Measurements from ENCODE around the gene DIP2C.

Gene DIP2C

GRCh38 chr10:625751-626711, 63.4 kb downstream of the DIP2C start:
- DNase-seq (ENCODE audit: low spot score): no peak

DNA sequence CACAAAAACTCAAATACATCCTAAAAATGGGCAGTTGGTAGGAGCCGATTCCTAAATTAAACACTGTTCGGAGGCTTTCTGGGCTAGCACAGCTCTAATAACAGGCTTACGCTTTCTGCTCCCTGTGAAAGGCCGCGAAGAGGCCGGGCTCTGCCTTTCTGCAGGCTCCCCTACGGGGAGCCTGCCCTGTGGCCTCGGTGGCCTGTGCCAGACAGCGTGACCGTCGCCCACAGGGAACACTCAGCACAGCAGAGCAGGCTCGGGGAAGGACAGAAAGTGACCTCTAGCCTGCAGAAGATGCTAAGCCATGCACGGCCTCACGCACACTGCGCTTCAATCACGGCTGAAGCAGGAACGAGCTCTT, 64.2 kb downstream of the DIP2C start:
- no peak for DNase-seq (ENCODE audit: low spot score)

- DNase-seq (ENCODE audit: low spot score): no peak
Measured at GRCh38 chr10:624605-625332, 64.7 kb downstream of the DIP2C start.

- no peak for DNase-seq (ENCODE audit: low spot score)
Measured at GRCh38 chr10:624312-624604, 65.2 kb downstream of the DIP2C start.

DNA sequence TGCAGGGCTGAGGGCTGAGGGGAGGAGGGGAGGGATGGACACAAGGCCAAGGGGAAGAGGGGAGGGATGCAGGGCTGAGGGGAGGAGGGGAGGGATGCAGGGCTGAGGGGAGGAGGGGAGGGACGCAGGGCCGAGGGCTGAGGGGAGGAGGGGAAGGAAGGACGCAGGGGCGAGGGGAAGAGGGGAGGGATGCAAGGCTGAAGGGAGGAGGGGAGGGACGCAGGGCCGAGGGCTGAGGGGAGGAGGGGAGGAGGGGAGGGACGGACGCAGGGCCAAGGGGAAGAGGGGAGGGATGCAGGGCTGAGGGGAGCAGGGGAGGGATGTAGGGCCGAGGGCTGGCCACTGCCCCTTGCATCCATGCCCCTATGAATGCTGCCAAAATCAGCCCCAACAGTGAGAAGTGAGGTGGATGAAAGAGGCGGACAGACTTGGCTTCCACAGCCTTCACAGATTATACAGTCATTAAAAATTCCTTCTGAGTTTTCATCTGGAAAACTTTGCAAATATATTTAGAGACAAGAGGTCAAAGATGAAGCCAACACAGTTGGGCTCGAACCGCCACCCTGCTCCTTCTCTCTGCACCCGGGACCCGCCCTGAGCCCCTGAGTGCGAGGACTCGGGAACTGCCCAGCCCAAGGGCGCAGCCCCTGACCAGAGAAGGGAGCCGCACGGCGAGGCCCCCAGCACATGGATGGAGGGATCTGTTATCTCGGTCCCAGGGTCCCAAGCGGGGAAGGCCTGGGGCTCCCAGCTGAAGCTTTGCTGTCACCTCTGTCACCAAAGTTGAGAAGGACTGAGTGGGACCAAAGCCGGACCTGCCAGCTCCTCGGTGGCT, 65.8 kb downstream of the DIP2C start:
- no peak for DNase-seq (ENCODE audit: low spot score)

- DNase-seq (ENCODE audit: low spot score): no peak
Measured at GRCh38 chr10:623014-623413, 66.5 kb downstream of the DIP2C start.

- no peak for DNase-seq (ENCODE audit: low spot score)
Measured at GRCh38 chr10:621981-622740, 67.3 kb downstream of the DIP2C start.

- DNase-seq (ENCODE audit: low spot score): no peak
Measured at GRCh38 chr10:621513-621912, 68.0 kb downstream of the DIP2C start.

GRCh38 chr10:620971-621370, 68.5 kb downstream of the DIP2C start:
- DNase-seq (ENCODE audit: low spot score): no peak

- DNase-seq (ENCODE audit: low spot score): no peak
Measured at GRCh38 chr10:620417-620816, 69.1 kb downstream of the DIP2C start.

- DNase-seq (ENCODE audit: low spot score): no peak
Measured at GRCh38 chr10:619710-620109, 69.8 kb downstream of the DIP2C start.

DNA sequence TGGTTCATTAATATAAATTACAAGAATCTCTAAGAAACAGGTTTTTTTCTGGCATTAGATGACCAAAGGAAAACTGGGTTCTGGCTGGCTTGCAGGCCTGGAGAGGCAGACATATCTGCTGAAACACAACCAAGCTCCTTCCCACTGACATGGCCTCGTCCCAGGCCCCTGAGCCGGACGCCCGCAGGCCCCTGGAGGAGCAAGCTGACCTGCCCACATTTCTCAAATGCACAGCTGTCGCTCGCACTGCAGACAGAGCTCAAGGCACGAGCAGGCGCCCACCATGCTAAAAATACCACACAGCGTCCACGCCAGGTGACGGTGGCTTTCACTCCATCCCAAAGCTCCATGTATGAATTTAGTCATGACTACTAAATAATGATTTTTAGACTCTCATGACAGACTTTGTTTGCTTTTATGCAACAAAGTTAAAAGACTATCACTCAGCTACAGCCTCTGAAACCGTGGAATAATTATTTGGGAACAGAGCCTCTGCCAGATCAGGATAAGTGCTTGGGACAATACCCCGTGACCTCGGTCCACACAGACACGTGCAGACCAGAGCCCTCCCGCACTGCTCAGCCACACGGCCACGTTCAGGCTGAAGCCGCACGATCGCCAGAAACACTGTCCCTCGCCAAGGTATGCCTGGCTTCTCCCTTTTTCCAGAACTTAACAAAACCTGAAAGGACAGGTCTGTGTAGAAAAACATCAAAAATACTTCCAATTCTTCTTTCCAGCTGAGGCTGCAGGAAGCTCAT, 71.1 kb downstream of the DIP2C start:
- no peak for DNase-seq (ENCODE audit: low spot score)

- DNase-seq (ENCODE audit: low spot score): no peak
Measured at GRCh38 chr10:617471-617870, 72.0 kb downstream of the DIP2C start.

- DNase-seq (ENCODE audit: low spot score): no peak
Measured at GRCh38 chr10:615583-616152, 73.8 kb downstream of the DIP2C start.

GRCh38 chr10:614790-615582, 74.5 kb downstream of the DIP2C start:
- no peak for DNase-seq (ENCODE audit: low spot score)

DNA sequence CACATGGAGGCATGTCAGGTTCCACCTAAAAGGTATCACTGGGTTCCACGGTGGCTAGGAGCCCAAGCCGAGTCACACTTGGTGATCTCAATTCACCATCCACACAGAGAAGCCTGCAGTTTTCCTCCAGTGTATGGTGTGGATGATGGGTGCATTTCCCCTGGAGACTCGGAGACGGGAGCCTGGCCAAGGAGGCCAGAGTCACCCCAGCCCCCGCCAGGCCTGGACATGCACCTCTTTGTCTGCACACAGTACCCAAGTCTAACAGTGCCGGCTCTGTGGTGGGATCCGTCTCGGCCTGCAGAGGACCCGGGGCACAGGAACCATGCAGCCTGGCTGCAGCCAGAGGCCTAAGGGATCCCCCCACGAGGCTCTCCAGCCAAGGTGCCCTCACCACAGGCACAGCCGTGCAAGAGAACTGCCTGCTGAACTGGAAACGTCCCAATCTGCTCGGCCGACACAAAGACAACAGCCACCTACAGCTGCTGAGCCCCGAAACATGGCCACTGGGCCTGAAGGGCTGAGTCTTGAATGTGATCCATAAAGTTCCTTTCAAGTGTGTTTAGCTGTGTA, 75.2 kb downstream of the DIP2C start:
- no peak for DNase-seq (ENCODE audit: low spot score)

- no peak for DNase-seq (ENCODE audit: low spot score)
Measured at GRCh38 chr10:613271-614138, 76.0 kb downstream of the DIP2C start.

GRCh38 chr10:612696-613095, 76.8 kb downstream of the DIP2C start:
- no peak for DNase-seq (ENCODE audit: low spot score)
